NCI-H1694 treated with DMSO at 0.1 percent for 48 hours (cell line): ENCODE data around the gene TNFRSF1B.

Source experiments
- DNase-seq: peaks from one replicate; lab custom pipeline; 2025; lab: John Stamatoyannopoulos, UW

The TNFRSF1B gene

GRCh38 chr1:12166834-12167492, at the start of gene TNFRSF1B:
Gene TNFRSF1B, plus strand, starts transcription at chr1:12166991. Its CDS starts 101 bp downstream, at chr1:12167092.
- DNase-seq, result no peak

GRCh38 chr1:12121212-12122003, 45.4 kb upstream of the TNFRSF1B start:
- DNase-seq, result no peak

- DNase-seq, result no peak
Observed at GRCh38 chr1:12123172-12123571, 43.6 kb upstream of the TNFRSF1B start.

DNA sequence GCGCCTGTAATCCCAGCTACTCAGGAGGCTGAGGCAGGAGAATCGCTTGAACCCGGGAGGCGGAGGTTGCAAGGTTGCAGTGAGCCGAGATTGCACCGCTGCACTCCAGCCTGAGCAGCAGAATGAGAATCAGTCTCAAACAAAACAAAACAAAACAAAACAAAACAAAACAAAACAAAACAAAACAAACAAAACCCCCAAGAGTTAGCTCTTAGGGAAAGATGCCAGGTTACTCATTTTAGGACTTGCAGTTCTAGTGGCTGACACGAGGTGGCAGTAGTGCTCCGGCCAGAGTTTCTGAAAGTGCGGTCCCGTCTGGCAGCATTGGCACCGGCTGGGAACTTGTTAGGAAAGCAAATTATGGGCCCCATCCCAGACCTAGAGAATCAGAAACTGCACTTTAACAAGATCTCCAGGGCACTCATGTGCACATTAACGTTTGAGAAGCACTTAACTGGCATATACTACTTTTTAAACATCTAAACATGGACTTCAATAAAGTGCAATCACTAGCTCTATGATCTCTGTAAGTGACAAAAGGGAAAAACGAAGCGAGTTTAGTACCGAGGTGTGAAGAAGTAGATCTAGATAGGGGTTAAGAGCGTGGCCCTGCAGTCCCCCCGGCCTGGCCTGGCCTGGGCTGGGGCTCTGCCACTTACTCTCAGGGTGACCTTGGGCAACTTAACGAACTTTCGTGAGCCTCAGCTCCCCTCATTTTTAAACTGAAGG, 41.9 kb upstream of the TNFRSF1B start:
- peak; percentile 26 for DNase-seq

DNA sequence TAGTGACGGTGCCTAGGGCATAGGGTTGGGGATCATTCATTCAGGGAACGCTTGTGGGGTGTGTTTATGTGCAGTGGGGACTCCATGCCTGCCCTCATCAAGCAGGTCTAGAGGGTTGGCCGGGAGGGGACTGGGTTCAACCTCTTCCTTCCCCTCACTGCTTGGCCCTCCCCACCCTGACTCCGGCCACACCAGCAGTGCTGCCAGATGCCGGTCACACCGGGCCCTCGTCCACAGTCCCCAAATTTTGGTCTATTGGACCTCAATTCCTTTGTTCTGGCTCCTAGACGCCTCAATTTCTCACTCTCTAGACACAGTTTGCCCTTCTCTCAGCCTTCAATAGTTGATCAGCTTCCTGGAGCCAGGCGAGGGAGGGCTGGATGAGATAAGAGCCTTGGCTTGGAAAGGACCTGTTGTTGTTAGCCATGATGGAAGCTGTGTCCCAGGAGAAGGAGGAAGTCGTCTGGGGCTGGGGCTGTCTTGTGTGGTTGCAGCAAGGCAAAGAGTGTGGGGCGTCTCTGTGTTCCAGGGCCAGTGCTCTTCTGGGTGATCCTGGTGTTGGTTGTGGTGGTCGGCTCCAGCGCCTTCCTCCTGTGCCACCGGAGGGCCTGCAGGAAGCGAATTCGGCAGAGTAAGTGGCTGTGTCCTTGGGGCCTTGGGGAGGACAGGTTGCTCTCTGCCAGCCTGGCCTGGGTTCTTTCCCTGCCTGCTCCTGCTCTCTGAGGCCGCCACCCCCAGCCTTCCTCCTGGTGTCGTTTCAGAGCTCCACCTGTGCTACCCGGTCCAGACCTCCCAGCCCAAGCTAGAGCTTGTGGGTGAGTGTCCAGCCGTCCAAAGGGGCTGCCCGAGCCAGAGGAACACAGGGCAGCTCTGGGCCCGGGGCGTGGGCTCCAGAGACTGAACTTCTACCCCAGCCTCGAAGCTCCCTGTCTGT, 41.1 kb upstream of the TNFRSF1B start:
- no peak for DNase-seq

GRCh38 chr1:12126781-12127180, 40.0 kb upstream of the TNFRSF1B start:
- no peak for DNase-seq

DNA sequence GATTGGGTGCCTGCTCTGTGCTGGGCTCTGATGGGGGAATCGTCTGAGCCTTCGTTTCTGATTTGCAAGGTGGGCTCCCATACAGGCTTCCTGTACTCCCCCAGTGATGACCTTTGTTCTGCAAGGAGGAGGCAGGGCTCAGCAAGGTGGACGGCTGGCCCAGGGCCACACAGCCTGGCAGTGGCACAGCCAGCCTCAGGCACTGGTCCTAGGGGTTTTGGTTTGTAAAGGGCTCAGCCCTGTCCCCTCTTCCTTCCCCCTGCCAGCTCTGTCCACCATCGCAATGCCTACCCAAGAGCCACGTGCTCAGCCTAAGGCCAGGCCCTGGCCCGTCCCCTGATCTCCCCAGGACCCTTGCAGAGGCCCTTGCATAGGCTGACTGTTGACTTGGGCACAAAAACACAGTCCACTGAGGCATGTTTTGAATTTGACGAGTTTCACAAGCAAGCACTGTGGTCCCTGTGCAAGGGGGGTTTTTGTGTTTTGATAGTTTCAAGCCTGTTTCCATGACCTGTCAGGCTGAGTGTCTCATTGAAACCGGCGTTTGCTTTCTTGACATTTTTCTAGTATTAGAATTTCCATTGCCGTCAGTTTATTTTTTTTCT, 39.5 kb upstream of the TNFRSF1B start:
- no peak for DNase-seq

- DNase-seq, result no peak
Observed at GRCh38 chr1:12128120-12128519, 38.7 kb upstream of the TNFRSF1B start.

DNA sequence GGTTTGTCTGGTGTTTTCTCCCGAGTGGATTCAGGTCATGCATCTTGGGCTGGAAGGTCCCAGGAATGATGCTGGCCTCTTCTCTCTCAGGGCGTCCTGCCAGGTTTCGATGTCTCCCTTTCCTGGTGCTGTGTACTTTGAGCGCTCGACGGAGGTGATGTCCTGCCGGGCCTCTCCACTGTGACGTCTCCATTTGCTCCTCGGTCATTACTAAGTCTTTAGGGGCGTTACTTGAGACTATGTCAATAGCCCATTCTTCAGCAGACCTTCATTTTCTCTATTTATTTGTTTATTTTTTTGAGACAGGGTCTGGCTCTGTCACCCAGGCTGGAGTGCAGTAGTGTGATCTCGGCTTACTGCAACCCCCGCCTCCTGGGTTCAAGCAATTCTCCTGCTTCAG, 37.2 kb upstream of the TNFRSF1B start:
- no peak for DNase-seq

GRCh38 chr1:12130466-12131130, 36.2 kb upstream of the TNFRSF1B start:
- DNase-seq, result no peak

- no peak for DNase-seq
Observed at GRCh38 chr1:12132078-12132477, 34.7 kb upstream of the TNFRSF1B start.

GRCh38 chr1:12134716-12135115, 32.1 kb upstream of the TNFRSF1B start:
- no peak for DNase-seq

- DNase-seq, result no peak
Observed at GRCh38 chr1:12135612-12136011, 31.2 kb upstream of the TNFRSF1B start.

- DNase-seq, result no peak
Observed at GRCh38 chr1:12136916-12137610, 29.7 kb upstream of the TNFRSF1B start.

DNA sequence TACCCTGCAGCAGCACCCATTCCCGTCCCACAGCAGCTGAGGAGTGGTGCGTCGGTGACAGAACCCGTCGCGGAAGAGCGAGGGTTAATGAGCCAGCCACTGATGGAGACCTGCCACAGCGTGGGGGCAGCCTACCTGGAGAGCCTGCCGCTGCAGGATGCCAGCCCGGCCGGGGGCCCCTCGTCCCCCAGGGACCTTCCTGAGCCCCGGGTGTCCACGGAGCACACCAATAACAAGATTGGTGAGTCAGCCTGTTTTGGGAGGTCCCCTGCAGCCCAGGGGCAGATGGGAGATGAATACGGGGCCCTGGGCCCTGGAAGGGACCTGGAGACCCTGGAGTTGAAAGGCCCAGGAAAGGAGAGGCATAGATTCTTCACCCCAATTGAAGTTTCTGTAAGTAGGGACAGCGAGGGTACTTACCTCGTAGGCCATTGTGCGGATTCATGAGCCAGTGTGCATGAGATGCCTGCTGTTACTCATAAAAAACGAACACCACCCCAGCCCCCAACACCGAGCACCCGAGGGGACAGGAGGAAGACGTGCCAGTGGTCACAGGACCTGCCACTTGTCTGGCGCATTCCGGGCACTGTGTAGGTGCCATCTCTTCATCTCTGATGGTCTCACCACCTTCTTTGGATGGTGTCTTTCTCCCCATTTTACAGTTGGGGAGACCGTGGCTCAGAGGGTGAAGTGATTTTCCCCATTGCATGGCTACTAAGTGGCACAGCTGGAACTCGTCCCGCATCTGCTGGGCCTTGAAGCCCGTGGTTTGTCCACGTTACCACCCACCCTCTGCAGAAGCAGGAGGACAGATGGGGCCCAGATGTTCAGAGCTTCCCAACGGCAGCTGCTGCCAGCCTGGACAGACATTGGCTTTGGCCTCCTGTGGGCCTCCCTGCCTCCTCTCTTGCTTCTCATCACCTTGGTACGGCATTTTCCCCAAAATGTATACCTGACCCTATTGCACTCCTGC, 28.3 kb upstream of the TNFRSF1B start:
- DNase-seq, result no peak

DNA sequence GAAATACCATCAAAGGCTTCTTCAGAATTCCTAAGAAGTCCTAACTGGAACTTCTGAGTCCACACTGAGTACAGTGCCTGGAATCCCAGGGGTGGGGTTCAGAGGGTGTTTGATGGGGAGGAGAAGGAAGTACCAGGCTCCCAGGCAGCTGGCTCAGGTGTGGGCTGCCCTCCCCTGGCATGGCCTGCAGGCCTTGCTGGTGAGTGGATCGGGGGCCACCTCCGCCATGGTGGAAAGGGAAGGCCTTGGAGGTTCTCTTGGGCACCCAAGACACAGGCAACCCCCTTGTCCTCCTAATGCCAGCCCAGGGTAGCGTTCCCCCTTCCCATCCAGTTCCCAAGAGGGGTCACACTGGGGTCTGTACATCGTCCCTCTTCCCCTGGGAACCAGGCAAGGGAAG, 26.8 kb upstream of the TNFRSF1B start:
- no peak for DNase-seq

DNA sequence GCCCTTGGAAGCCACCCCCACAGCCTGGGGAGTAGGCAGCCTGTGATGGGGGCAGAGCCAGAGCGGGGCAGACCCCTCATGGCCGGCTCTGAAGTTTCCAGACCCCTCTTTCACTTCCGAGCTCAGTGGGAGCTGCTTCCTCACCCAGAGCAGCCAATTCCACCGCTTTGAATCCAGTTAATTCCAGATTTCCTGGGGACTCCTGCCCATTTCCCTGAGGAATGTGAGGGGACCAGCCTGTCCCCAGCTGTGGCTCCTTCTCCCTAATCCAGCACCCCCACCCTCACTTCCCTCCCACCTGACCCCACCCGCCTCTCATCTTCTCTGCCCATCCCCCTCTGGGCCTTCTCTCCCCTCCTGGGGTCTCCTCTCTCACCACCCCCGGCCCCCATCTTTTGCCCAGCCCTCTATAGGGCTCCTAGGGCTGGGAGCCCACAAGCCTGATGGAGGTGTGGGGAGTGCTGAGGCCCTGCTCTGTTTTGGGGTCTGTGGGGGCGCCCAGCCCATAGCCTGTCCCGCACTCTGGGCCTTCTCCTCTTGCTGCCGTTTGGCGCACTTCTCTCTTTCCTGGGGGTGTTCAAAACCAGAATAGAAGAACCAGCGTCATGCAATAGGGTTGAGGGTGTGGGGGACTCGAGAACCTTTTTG, 26.2 kb upstream of the TNFRSF1B start:
- DNase-seq, result no peak

GRCh38 chr1:12141163-12141850, 25.5 kb upstream of the TNFRSF1B start:
- DNase-seq, result no peak
